Neutrophil (primary cell): ENCODE results near the gene ATG5.

Source experiments
- H3K27ac ChIP-seq: fragments of 200-600 bp; sonication (generic); 2 replicates; pipeline ENCODE4 v1.5.1; 2016; ENCODE audit warnings: mild to moderate bottlenecking, moderate library complexity
- H3K27me3 ChIP-seq: fragments of 200-600 bp; sonication (generic); 2 replicates; pipeline ENCODE4 v1.6.0; 2016; ENCODE audit warnings: mild to moderate bottlenecking
- H3K36me3 ChIP-seq: fragments of 200-600 bp; sonication (generic); 2 replicates; pipeline ENCODE4 v1.5.1; 2017
- H3K4me1 ChIP-seq, 2 experiments: fragments of 200-600 bp in 1 of 2; sonication (generic) in 1 of 2; 1 replicate in 1 of 2; 2 replicates in 1 of 2; pipeline versions ENCODE4 v1.5.1 to v1.6.1; 2013 to 2016; ENCODE audit warnings: low read depth in 1 of 2, low read length in 1 of 2, mild to moderate bottlenecking in 1 of 2, moderate library complexity in 1 of 2; ENCODE audit not compliant: control insufficient read depth in 1 of 2, insufficient read depth in 1 of 2
- H3K4me3 ChIP-seq, 2 experiments: fragments of 200-600 bp in 1 of 2; sonication (generic) in 1 of 2; 1 replicate in 1 of 2; 2 replicates in 1 of 2; pipeline ENCODE4 v1.5.1; 2013 to 2016; ENCODE audit warnings: low read depth in 1 of 2, low read length in 1 of 2, mild to moderate bottlenecking in 1 of 2, moderate library complexity in 1 of 2
- H3K9me3 ChIP-seq: fragments of 200-600 bp; sonication (generic); 2 replicates; pipeline ENCODE4 v1.5.1; 2016
- TF ChIP-seq, protein P1 (sequence below): fragments of 200-600 bp; sonication (generic); IDR thresholded peaks from 2 replicates; pipeline ENCODE4 v1.5.1; 2016; ENCODE audit warnings: antibody characterized with exemption

ATG5 gene

DNA sequence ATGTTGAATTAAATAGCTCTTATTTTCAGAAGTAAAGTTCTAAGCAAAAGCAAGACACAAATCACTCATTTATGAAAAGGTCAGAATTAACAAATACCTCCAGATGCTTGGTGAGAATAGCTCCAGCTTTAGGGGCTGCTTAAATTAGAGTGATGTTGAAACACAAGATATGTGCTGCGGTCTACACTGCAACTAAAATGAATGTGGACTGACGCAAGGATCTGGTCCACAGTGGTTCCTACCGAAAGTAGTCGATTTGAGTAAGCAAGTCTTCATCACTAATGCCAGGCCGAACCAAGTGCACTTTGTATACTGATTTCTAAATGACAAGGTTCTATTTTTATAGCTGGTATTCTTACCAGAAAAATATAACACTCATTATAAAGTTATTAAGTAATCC lies 143.1 kb downstream of the ATG5 start:
- Histone ChIP-seq H3K9me3 (no peaks in the 10 kb centered on the region), H3K4me3 (no peak overlapping the region), H3K4me1 (no peaks in the 10 kb centered on the region), H3K36me3 (peaks cover 11% of the 10 kb centered on the region), H3K27ac (no peak overlapping the region), H3K27me3 (no peaks in the 10 kb centered on the region)
- TF ChIP-seq, protein P1, sequence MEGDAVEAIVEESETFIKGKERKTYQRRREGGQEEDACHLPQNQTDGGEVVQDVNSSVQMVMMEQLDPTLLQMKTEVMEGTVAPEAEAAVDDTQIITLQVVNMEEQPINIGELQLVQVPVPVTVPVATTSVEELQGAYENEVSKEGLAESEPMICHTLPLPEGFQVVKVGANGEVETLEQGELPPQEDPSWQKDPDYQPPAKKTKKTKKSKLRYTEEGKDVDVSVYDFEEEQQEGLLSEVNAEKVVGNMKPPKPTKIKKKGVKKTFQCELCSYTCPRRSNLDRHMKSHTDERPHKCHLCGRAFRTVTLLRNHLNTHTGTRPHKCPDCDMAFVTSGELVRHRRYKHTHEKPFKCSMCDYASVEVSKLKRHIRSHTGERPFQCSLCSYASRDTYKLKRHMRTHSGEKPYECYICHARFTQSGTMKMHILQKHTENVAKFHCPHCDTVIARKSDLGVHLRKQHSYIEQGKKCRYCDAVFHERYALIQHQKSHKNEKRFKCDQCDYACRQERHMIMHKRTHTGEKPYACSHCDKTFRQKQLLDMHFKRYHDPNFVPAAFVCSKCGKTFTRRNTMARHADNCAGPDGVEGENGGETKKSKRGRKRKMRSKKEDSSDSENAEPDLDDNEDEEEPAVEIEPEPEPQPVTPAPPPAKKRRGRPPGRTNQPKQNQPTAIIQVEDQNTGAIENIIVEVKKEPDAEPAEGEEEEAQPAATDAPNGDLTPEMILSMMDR = no peak

DNA sequence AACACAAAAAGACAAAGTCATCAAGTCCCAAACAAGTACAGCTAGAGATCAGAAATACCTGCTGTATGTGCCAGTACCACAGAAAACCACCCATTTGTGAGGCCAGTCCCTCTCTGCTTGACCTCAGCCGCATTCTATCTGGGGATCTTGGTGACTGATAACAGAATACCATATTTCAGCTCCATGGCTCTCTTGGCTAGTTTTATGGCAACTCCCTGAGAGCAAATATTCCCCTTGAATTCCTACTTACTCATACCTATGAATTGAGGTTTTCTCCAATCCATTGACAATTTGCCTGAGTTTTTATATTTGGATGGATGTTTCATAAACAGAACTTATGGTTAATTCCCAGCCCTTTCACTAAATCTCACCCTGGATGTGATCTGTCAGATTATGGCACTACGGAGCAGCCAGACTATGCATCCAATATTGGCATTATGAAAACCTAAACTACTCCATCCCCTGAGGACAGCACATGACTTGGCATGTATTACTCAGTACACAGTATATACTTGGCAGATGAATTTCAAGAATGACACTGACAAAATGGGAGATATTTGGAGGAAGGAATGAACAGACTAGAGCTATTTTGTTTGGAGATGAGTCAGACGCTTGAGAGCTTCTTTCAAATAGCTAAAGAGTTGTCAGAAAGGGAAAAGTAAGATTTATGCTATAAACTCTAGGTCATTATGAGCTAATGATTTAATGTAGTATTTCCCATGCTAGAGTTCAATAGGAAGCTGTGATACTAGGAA lies 143.7 kb downstream of the ATG5 start:
- Histone ChIP-seq H3K4me3 (no peak overlapping the region), H3K4me1 (no peaks in the 10 kb centered on the region), H3K27ac (no peak overlapping the region), H3K36me3 (peaks cover 11% of the 10 kb centered on the region), H3K9me3 (no peaks in the 10 kb centered on the region), H3K27me3 (no peaks in the 10 kb centered on the region)
- TF ChIP-seq, protein P1 = no peak

DNA sequence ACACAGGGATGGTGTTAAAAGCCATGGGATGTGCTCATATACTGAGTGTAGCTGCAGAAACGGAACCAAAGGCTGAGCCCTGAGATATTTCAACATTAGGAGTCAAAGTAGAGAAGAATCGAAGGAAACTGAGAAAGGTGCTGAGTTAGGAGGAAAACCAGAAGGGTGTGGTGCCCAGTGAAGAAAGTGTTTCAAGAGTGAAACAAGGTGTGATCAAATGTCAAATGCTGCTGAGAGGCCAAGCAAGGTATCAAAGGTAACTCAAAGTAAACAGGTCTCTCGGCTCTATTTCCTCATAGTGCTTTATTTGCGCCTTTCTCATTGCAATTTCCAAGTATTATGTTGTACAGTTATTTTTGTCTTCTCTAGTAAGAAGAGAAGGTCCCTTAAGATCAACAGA lies 145.4 kb downstream of the ATG5 start:
- H3K36me3 ChIP-seq = no peaks in the 10 kb centered on the region
- H3K27me3 ChIP-seq = no peaks in the 10 kb centered on the region
- TF ChIP-seq, protein P1 = no peak
- no peaks in the 10 kb centered on the region for H3K9me3 ChIP-seq
- H3K27ac ChIP-seq = no peak overlapping the region
- H3K4me1 ChIP-seq = no peaks in the 10 kb centered on the region
- H3K4me3 ChIP-seq = no peak overlapping the region

DNA sequence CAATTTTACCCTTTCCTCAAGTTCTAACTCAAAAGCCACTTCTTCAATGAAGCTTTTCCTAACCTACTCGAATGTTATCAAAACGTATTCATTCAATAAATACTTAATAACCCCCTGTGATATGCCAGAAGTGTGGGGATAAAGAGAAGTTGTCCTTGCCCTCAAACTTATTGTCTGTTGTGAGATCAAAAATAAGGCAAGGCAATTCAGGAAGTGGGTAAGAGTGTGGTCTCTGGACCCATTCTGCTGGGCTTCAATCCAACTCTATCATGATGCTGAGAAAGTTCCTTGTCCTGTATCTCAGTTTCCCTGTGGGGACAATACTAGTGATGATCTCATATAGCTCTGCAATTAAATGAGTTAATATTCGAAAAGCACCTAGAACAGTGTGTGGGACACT lies 146.7 kb downstream of the ATG5 start:
- TF ChIP-seq, protein P1 = no peak
- no peak overlapping the region for H3K27ac ChIP-seq
- no peaks in the 10 kb centered on the region for H3K27me3 ChIP-seq
- no peaks in the 10 kb centered on the region for H3K4me1 ChIP-seq
- no peaks in the 10 kb centered on the region for H3K9me3 ChIP-seq
- no peak overlapping the region for H3K4me3 ChIP-seq
- no peaks in the 10 kb centered on the region for H3K36me3 ChIP-seq

DNA sequence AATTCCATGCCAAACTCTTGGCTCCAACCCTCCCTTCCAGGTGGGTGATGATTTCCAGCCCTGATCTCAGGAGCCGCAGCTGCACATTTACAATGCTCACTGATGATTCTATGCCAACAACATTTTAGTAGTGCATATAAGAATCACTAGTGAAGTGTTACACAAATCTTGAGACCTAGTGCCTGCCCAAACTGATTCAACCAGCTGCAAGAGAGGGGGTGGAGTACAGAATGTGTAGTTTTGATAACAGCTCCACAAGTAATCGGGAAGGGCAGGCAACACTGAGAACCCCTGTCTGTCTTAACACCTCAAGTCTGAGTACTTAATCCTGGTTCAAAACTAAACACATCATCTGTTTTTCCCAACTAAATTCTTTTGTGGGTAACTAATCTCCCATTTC lies 147.8 kb downstream of the ATG5 start:
- TF ChIP-seq, protein P1 = no peak
- no peaks in the 10 kb centered on the region for H3K4me1 ChIP-seq
- H3K27me3 ChIP-seq = no peaks in the 10 kb centered on the region
- no peaks in the 10 kb centered on the region for H3K36me3 ChIP-seq
- H3K27ac ChIP-seq = no peak overlapping the region
- H3K4me3 ChIP-seq = no peak overlapping the region
- H3K9me3 ChIP-seq = no peaks in the 10 kb centered on the region
